Sigmoid colon (tissue), 7 donors: ENCODE results near the gene HMHB1. TPM values are rescaled to one million over a fixed set of nuclear protein-coding genes. Genes with fewer than 3 reads are reported as not detected.

ENCODE experiments used
- DNase-seq: peaks from one replicate; pipeline ENCODE4 v3.0.0-alpha.2; 2019
- H3K27ac ChIP-seq, 4 donors: fragments of 200-600 bp; sonication (generic); one replicate each; pipeline ENCODE4 v1.5.1; 2016 to 2019; ENCODE audit warnings: mild to moderate bottlenecking in 1 of 4
- H3K27me3 ChIP-seq, 3 donors: fragments of 200-600 bp; sonication (generic); one replicate each; pipeline ENCODE4 v1.5.1; 2019; ENCODE audit warnings: mild to moderate bottlenecking in 1 of 3
- H3K36me3 ChIP-seq, 4 donors: fragments of 200-600 bp; sonication (generic); one replicate each; pipeline ENCODE4 v1.5.1; 2016 to 2019
- H3K4me1 ChIP-seq, 4 donors: fragments of 200-600 bp; sonication (generic); one replicate each; pipeline ENCODE4 v1.5.1; 2017 to 2019
- H3K4me3 ChIP-seq, 4 donors: fragments of 200-600 bp; sonication (generic); one replicate each; pipeline ENCODE4 v1.5.1; 2017 to 2019; ENCODE audit warnings: mild to moderate bottlenecking in 2 of 4, moderate library complexity in 1 of 4
- H3K9me3 ChIP-seq, 4 donors: fragments of 200-600 bp in 3 of 4; sonication (generic) in 3 of 4; one replicate each; pipeline versions ENCODE4 v1.5.1 to v1.6.1; 2013 to 2019
- CTCF ChIP-seq, 4 experiments: fragments of 450-650 bp in 3 of 4; fragments of 200-600 bp in 1 of 4; IDR thresholded peaks; one replicate each; pipeline ENCODE4 v1.5.1; 2016 to 2019; ENCODE audit warnings: antibody characterized with exemption in 4 of 4, mild to moderate bottlenecking in 3 of 4, moderate library complexity in 2 of 4
- EP300 ChIP-seq, 4 donors: sonication (generic); formaldehyde crosslinking; IDR thresholded peaks; one replicate each; pipeline ENCODE4 v1.6.1; 2017; ENCODE audit warnings: antibody characterized with exemption in 4 of 4
- POLR2A ChIP-seq, 2 donors: fragments of 450-650 bp; IDR thresholded peaks; one replicate each; pipeline ENCODE4 v1.6.1; 2016; ENCODE audit warnings: antibody characterized with exemption in 2 of 2, mild to moderate bottlenecking in 2 of 2, moderate library complexity in 2 of 2
- POLR2AphosphoS5 ChIP-seq, 4 donors: sonication (generic); formaldehyde crosslinking; IDR thresholded peaks; one replicate each; pipeline ENCODE4 v1.6.1; 2017; ENCODE audit warnings: antibody characterized with exemption in 4 of 4
- WGBS, 2 donors: extraction: QIAGEN DNeasy Blood & Tissue Kit; methylation state at CpG; one replicate each; pipeline ENCODE4 v1.1.7; 2013; 5-methylcytosine and 5-hydroxymethylcytosine counted together
- intact Hi-C: fragments of 100-400 bp; cut with DNase I; formaldehyde crosslinking; loops from one replicate; pipeline ENCODE4 v1.15.1; 2023
- polyA plus RNA-seq, 3 donors: library from polyadenylated mRNA; stranded (reverse); fragments of 200-250 nt; gene quantifications; one replicate each; pipeline ENCODE4 v1.2.3, GENCODE V29; 2013
- total RNA-seq, 4 donors: library from RNA; depleted of rRNA; stranded (reverse); fragments of >200 nt; gene quantifications; one replicate each; pipeline ENCODE4 v1.1.0, GENCODE V29; 2016
- donor health status: healthy with polysubstance abuse.
- donor health status: Bipolar disorder and iron deficiency.
- donor health status: healthy.

Gene HMHB1
- total and polyA plus RNA-seq, 7 donors = not detected

GRCh38 chr5:143843461-143843860 lies 31.5 kb downstream of the HMHB1 start:
- Histone ChIP-seq H3K36me3 (no peaks in the 10 kb centered on the region), H3K9me3 (no peaks in the 10 kb centered on the region), H3K27me3 (no peaks in the 10 kb centered on the region), H3K27ac (no peak overlapping the region), H3K4me1 (no peaks in the 10 kb centered on the region), H3K4me3 (no peak overlapping the region)
- TF ChIP-seq POLR2AphosphoS5 (IDR thresholded peaks at IDR 0.05) (no peak), POLR2A (IDR thresholded peaks at IDR 0.05) (no peak), CTCF (IDR thresholded peaks at IDR 0.05) (no peak), EP300 (IDR thresholded peaks at IDR 0.05) (no peak)
- intact Hi-C loops = no loop called here
- DNase-seq = no peak
- WGBS, 2 donors = 31 to 59% methylated on average over 2 of the region's 2 CpGs

- no peaks in the 10 kb centered on the region for H3K27me3 ChIP-seq
- no peak overlapping the region for H3K27ac ChIP-seq
- DNase-seq = no peak
- intact Hi-C loops = no loop called here
- no peaks in the 10 kb centered on the region for H3K36me3 ChIP-seq
- H3K9me3 ChIP-seq = no peaks in the 10 kb centered on the region
- TF ChIP-seq EP300 (IDR thresholded peaks at IDR 0.05) (no peak), POLR2A (IDR thresholded peaks at IDR 0.05) (no peak), CTCF (IDR thresholded peaks at IDR 0.05) (no peak), POLR2AphosphoS5 (IDR thresholded peaks at IDR 0.05) (no peak)
- 54% methylated on average over 3 of the region's 3 CpGs for WGBS, 2 donors
- H3K4me1 ChIP-seq = no peaks in the 10 kb centered on the region
- no peak overlapping the region for H3K4me3 ChIP-seq
Measured at GRCh38 chr5:143850050-143850683, 38.2 kb downstream of the HMHB1 start.

- no peak for DNase-seq
- TF ChIP-seq CTCF (IDR thresholded peaks at IDR 0.05) (no peak), POLR2AphosphoS5 (IDR thresholded peaks at IDR 0.05) (no peak), POLR2A (IDR thresholded peaks at IDR 0.05) (no peak), EP300 (IDR thresholded peaks at IDR 0.05) (no peak)
- no peak overlapping the region for H3K27ac ChIP-seq
- H3K4me1 ChIP-seq = no peaks in the 10 kb centered on the region
- no peak overlapping the region for H3K4me3 ChIP-seq
- H3K36me3 ChIP-seq = no peaks in the 10 kb centered on the region
- intact Hi-C loops = no loop called here
- no peaks in the 10 kb centered on the region for H3K27me3 ChIP-seq
- H3K9me3 ChIP-seq = no peaks in the 10 kb centered on the region
Measured at GRCh38 chr5:143851383-143851782, 39.4 kb downstream of the HMHB1 start.

GRCh38 chr5:143860211-143860610 lies 48.2 kb downstream of the HMHB1 start:
- H3K36me3 ChIP-seq = no peaks in the 10 kb centered on the region
- no peak overlapping the region for H3K27ac ChIP-seq
- TF ChIP-seq POLR2AphosphoS5 (IDR thresholded peaks at IDR 0.05) = no peak
- TF ChIP-seq CTCF (IDR thresholded peaks at IDR 0.05) = no peak
- TF ChIP-seq EP300 (IDR thresholded peaks at IDR 0.05) = no peak
- TF ChIP-seq POLR2A (IDR thresholded peaks at IDR 0.05) = no peak
- intact Hi-C loops = no loop called here
- H3K4me1 ChIP-seq = no peaks in the 10 kb centered on the region
- no peak overlapping the region for H3K4me3 ChIP-seq
- no peaks in the 10 kb centered on the region for H3K27me3 ChIP-seq
- no peaks in the 10 kb centered on the region for H3K9me3 ChIP-seq
- DNase-seq = no peak
- WGBS, 2 donors = 91 to 96% methylated on average over 1 of the region's 1 CpG

- no peaks in the 10 kb centered on the region for H3K36me3 ChIP-seq
- TF ChIP-seq POLR2AphosphoS5 (IDR thresholded peaks at IDR 0.05) (no peak), CTCF (IDR thresholded peaks at IDR 0.05) (no peak), POLR2A (IDR thresholded peaks at IDR 0.05) (no peak), EP300 (IDR thresholded peaks at IDR 0.05) (no peak)
Measured at GRCh38 chr5:143862271-143862670, 50.3 kb downstream of the HMHB1 start.

More at GRCh38 chr5:143862271-143862670, 50.3 kb downstream of the HMHB1 start:
- H3K4me1 ChIP-seq = no peaks in the 10 kb centered on the region
- intact Hi-C loops = no loop called here
- no peak overlapping the region for H3K27ac ChIP-seq
- no peaks in the 10 kb centered on the region for H3K9me3 ChIP-seq
- DNase-seq = no peak
- H3K27me3 ChIP-seq = no peaks in the 10 kb centered on the region
- H3K4me3 ChIP-seq = no peak overlapping the region
